Peyer's patch (tissue), 4 donors: ENCODE data around the gene COL26A1. TPM values are rescaled to one million over a fixed set of nuclear protein-coding genes. Genes with fewer than 3 reads are reported as not detected.

Source experiments
- DNase-seq, 3 donors: peaks; one replicate each; pipeline ENCODE4 v3.0.0-alpha.2; 2017 to 2019
- H3K27ac ChIP-seq, 4 donors: fragments of 200-600 bp; sonication (generic); one replicate each; pipeline ENCODE4 v1.5.1; 2016 to 2019
- H3K27me3 ChIP-seq, 2 donors: fragments of 200-600 bp; sonication (generic); one replicate each; pipeline ENCODE4 v1.5.1; 2019
- H3K36me3 ChIP-seq, 3 donors: fragments of 200-600 bp; sonication (generic); one replicate each; pipeline ENCODE4 v1.5.1; 2016 to 2019
- H3K4me1 ChIP-seq, 4 donors: fragments of 200-600 bp; sonication (generic); one replicate each; pipeline ENCODE4 v1.5.1; 2016 to 2019
- H3K4me3 ChIP-seq, 4 donors: fragments of 200-600 bp; sonication (generic); 1 replicate in 3 of 4; 2 replicates in 1 of 4; pipeline ENCODE4 v1.5.1; 2016 to 2019; ENCODE audit warnings: mild to moderate bottlenecking in 1 of 4
- H3K9me3 ChIP-seq, 4 donors: fragments of 200-600 bp; sonication (generic); one replicate each; pipeline ENCODE4 v1.5.1; 2016 to 2019; ENCODE audit warnings: mild to moderate bottlenecking in 1 of 4
- POLR2A ChIP-seq, 2 donors: fragments of 450-650 bp; IDR thresholded peaks; one replicate each; pipeline ENCODE4 v1.5.1; 2017; ENCODE audit warnings: antibody characterized with exemption in 2 of 2, mild to moderate bottlenecking in 2 of 2, moderate library complexity in 2 of 2
- total RNA-seq, 4 donors: library from RNA; depleted of rRNA; stranded (reverse); fragments of >200 nt; gene quantifications; one replicate each; pipeline ENCODE4 v1.1.0, GENCODE V29; 2016
- TF ChIP-seq, protein P1 (sequence below), 6 experiments: fragments of 450-650 bp in 4 of 6; fragments of 200-600 bp in 2 of 6; sonication (generic) in 1 of 6; IDR thresholded peaks; one replicate each; pipeline ENCODE4 v1.5.1; 2017 to 2019; ENCODE audit warnings: antibody characterized with exemption in 6 of 6, mild to moderate bottlenecking in 3 of 6, moderate library complexity in 1 of 6

COL26A1 gene
- total RNA-seq, 4 donors from 2014 or later = not detected

DNA sequence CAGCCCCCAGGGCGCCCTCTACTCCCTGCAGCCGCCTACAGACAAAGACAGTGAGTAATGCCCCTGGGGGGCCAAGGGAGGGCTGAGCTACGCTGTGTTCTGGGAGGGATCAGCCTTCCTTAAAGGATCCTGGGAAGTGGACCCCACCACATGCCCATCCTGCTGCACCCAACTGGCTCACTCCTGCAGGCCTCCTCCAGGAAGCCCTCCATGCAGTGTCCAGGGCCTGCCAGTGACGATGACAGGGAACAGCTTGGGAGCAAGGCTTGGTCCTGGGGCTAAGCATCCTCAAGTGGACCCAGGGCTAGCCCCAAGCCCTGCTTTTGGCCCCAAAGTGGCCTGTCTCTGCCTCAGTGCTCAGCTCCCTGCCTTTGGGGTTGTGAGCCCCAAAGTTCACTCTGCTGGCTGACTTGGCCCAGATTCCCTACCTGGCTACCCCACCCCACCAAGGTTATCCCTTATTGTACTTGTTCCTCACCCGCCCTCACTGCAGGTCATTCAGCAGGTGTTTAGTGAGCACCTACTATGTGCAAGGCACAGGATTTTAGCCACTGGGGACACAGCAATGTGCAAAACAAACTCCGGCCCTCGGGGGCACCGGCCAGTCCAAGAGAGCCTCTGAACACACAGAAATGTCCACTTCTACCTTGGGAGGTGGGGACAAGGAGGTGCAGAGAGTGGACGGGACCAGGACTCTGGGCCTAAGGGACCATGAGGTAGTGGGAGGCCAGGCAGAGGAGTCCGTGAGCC is 182.9 kb downstream of the COL26A1 start:
- H3K4me3 ChIP-seq = no peak overlapping the region
- no peaks in the 10 kb centered on the region for H3K9me3 ChIP-seq
- no peaks in the 10 kb centered on the region for H3K4me1 ChIP-seq
- no peaks in the 10 kb centered on the region for H3K36me3 ChIP-seq
- no peak overlapping the region for H3K27ac ChIP-seq
- DNase-seq = peak in 1 of 3 donors; percentile 33
- H3K27me3 ChIP-seq = no peaks in the 10 kb centered on the region
- TF ChIP-seq, protein P1, sequence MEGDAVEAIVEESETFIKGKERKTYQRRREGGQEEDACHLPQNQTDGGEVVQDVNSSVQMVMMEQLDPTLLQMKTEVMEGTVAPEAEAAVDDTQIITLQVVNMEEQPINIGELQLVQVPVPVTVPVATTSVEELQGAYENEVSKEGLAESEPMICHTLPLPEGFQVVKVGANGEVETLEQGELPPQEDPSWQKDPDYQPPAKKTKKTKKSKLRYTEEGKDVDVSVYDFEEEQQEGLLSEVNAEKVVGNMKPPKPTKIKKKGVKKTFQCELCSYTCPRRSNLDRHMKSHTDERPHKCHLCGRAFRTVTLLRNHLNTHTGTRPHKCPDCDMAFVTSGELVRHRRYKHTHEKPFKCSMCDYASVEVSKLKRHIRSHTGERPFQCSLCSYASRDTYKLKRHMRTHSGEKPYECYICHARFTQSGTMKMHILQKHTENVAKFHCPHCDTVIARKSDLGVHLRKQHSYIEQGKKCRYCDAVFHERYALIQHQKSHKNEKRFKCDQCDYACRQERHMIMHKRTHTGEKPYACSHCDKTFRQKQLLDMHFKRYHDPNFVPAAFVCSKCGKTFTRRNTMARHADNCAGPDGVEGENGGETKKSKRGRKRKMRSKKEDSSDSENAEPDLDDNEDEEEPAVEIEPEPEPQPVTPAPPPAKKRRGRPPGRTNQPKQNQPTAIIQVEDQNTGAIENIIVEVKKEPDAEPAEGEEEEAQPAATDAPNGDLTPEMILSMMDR (IDR thresholded peaks at IDR 0.05) = no peak
- no peak for TF ChIP-seq POLR2A (IDR thresholded peaks at IDR 0.05)

DNA sequence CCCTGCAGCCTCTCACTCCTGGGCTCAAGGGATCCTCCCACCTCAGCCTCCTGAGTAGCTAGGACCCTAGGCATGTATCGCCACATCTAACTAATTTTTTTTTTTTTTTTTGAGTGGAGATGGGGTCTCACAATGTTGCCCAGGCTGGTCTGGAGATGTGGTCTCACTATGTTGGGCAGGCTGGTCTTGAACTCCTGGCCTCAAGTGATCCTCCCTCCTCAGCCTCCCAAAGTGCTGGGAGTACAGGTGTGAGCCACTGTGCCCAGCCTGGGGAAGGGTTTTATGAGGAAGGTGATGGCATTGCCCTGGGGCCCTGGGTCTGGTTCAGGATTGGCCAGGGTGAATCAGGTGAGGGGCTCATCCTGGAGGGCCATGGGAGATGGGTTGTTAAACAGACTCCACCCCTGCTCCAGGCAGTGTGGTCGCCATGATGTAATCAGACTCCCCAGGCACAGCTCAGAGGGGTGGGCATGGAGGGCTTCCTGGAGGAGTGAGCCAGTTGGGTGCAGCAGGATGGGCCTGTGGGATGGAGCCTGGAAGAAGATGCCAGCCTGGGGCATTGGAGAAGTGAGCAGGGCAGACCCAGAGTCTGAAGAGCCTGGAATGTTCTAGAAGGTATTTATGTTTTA is 183.7 kb downstream of the COL26A1 start:
- TF ChIP-seq POLR2A (IDR thresholded peaks at IDR 0.05) = no peak
- TF ChIP-seq, protein P1 (IDR thresholded peaks at IDR 0.05) = no peak
- Histone ChIP-seq H3K4me3 (no peak overlapping the region), H3K4me1 (no peaks in the 10 kb centered on the region), H3K27me3 (no peaks in the 10 kb centered on the region), H3K27ac (no peak overlapping the region), H3K36me3 (no peaks in the 10 kb centered on the region), H3K9me3 (no peaks in the 10 kb centered on the region)
- peak in 1 of 3 donors; percentile 31 for DNase-seq

DNA sequence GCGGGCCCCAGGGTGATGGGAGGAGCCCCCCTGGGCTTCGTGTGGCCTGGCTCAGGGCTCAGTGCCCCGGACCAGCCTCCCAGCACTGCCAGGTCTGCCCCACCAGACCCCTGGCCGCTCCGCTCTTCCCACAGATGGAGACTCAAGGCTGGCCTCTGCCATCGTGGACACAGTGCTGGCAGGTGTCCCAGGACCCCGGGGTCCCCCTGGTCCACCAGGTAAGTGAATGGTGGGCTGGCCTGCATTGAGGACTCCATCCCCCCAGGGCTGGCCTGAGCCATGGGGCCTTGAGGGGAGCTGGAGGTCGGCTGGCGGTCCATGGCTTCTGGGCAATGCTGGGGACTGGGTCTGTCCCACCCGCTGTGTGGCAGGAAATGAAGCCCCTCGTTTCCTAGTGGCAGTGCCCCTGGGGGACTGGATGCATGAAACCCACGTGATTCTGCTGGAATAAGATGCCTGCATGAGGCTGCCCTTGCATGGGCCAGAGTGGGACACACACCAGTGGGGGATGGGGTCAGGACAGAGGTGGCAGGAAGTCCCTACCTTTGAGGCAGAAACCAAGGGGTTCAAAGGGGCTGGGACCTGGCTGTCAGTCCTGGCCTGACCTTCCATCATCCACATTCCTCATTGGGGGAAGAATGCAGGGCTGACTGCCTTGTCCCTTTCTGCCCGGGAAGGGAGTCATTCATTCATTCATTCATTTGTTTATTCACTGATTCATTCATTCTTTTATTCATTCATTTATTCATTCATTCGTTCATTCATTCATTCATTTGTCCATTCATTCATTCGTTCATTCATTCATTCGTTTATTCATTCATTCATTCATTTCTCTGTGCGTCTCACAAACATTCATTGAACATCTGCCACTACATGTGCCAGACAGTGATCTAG is 184.6 kb downstream of the COL26A1 start:
- Histone ChIP-seq H3K36me3 (no peaks in the 10 kb centered on the region), H3K9me3 (no peaks in the 10 kb centered on the region), H3K4me3 (no peak overlapping the region), H3K27ac (no peak overlapping the region), H3K4me1 (no peaks in the 10 kb centered on the region), H3K27me3 (no peaks in the 10 kb centered on the region)
- TF ChIP-seq, protein P1 (IDR thresholded peaks at IDR 0.05) = no peak
- TF ChIP-seq POLR2A (IDR thresholded peaks at IDR 0.05) = no peak
- peak in 2 of 3 donors; percentile 20 to 33 for DNase-seq

DNA sequence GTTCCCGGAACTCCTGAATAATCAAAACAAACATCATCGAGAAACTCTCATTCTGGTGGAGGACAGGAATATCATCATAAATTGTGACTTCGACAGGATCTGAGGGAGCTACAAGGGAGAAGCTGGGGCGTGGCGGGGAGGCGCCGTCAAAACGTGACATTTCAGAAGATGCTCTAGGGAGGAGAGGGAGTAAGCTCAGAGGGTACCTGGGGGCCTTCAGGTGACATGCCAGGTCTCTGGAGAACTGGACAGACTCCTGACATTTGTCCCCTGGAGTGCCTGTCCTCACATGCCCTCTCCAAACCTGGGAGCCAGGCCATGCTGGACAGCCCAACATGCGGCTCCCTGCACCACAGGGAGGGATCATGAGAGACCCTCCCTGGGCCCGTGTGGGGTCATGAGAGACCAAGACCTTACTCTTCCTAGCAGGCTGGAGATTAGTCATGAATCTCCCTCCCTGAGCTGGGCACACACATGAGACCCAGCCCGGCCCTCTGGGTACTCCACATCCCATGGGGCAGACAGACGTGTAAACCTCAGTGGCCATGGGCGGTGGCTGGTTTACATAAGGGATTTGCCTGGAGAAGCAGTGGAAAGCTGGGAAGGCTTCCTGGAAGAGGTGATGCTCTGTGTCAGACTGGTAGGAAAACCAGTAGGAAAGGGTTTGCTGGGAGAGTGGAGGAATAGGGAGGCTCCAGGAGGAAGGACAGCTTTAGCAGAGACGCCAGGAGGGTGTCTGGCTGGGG is 185.4 kb downstream of the COL26A1 start:
- DNase-seq = peak in 2 of 3 donors; percentile 14 to 26
- no peaks in the 10 kb centered on the region for H3K4me1 ChIP-seq
- H3K4me3 ChIP-seq = no peak overlapping the region
- H3K36me3 ChIP-seq = no peaks in the 10 kb centered on the region
- no peaks in the 10 kb centered on the region for H3K27me3 ChIP-seq
- no peaks in the 10 kb centered on the region for H3K9me3 ChIP-seq
- no peak for TF ChIP-seq POLR2A (IDR thresholded peaks at IDR 0.05)
- TF ChIP-seq, protein P1 (IDR thresholded peaks at IDR 0.05) = no peak
- H3K27ac ChIP-seq = no peak overlapping the region

DNA sequence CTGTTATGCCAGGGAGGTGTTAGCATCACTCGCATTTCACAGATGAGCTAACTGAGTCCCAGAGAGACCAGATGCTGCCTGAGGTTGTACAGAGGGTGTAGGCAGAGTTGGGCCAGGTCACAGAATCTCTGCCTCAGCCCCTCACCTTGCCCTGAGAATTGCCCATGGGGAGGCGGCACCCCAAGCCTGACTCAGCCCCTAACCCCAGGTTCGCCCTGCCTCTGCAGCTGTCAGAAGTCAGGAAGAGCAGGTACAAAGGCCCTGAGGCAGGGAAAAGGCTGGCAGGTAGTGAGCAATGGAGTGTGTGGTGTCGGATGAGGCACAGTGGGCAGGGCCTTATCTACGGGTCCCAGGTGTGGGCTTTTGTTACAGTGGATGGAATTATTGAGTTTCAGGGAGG is 187.1 kb downstream of the COL26A1 start:
- peak in 2 of 3 donors; percentile 21 to 25 for DNase-seq
- Histone ChIP-seq H3K4me3 (no peak overlapping the region), H3K36me3 (no peaks in the 10 kb centered on the region), H3K27me3 (no peaks in the 10 kb centered on the region), H3K9me3 (no peaks in the 10 kb centered on the region), H3K4me1 (no peaks in the 10 kb centered on the region), H3K27ac (no peak overlapping the region)
- no peak for TF ChIP-seq POLR2A (IDR thresholded peaks at IDR 0.05)
- TF ChIP-seq, protein P1 (IDR thresholded peaks at IDR 0.05) = no peak
